Mononuclear cell (primary cell): ENCODE measurements around the gene ZNF263. TPM values are rescaled to one million over a fixed set of nuclear protein-coding genes. Genes with fewer than 3 reads are reported as not detected.
A peak's percentile ranks its signal among the peaks of the same experiment; 100 is the strongest.

Experiments
- H3K27me3 ChIP-seq: 2 replicates; pipeline ENCODE4 v1.6.0; 2011; ENCODE audit warnings: low read length, control low read depth; ENCODE audit not compliant: insufficient read depth
- H3K4me1 ChIP-seq: 2 replicates; pipeline ENCODE4 v1.5.1; 2011; ENCODE audit warnings: mild to moderate bottlenecking, low read length, control low read depth; ENCODE audit not compliant: insufficient read depth
- H3K4me3 ChIP-seq: 2 replicates; pipeline ENCODE4 v1.5.1; 2011; ENCODE audit warnings: mild to moderate bottlenecking, low read length, moderate library complexity
- H3K9me3 ChIP-seq: 2 replicates; pipeline ENCODE4 v1.5.1; 2011; ENCODE audit warnings: low read depth, mild to moderate bottlenecking, control low read depth, low read length
- total RNA-seq: library from RNA; depleted of rRNA; stranded (reverse); fragments of >200 nt; gene quantifications from one replicate; pipeline ENCODE4 v1.2.3, GENCODE V29; 2012

Gene ZNF263
- total RNA-seq: 49.7 TPM

- Histone ChIP-seq H3K4me1 (peaks cover 33% of the 10 kb centered on the region), H3K27me3 (no peaks in the 10 kb centered on the region), H3K9me3 (no peaks in the 10 kb centered on the region), H3K4me3 (peak within 1 kb of the TSS; percentile 74)
Measured at GRCh38 chr16:3282730-3283542, at the start of gene ZNF263. Gene ZNF263, plus strand, starts transcription at chr16:3283491. Its CDS starts 328 bp downstream, at chr16:3283819.

DNA sequence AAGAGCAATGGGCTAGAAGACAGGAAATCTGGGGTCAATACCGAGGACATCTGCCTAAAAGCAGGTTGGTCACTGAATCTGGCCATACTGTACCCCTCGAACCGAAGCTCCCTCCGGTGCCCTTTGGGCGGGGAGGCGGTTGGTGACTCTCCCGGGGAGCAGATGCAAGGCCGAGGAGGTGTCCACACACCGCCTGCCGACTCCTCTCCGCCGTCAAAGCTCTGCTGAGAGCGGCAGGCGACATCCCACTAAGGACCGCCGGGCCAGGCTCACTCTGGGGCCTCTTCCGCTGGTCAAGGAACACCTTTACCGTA is 48.8 kb upstream of the ZNF263 start:
- H3K27me3 ChIP-seq: no peaks in the 10 kb centered on the region
- H3K9me3 ChIP-seq: peaks cover 10% of the 10 kb centered on the region
- peaks cover 15% of the 10 kb centered on the region for H3K4me1 ChIP-seq
- H3K4me3 ChIP-seq: peak overlapping the region; percentile 66

- peaks cover 15% of the 10 kb centered on the region for H3K4me1 ChIP-seq
- H3K27me3 ChIP-seq: no peaks in the 10 kb centered on the region
- peaks cover 10% of the 10 kb centered on the region for H3K9me3 ChIP-seq
- peak within 1 kb of the TSS; percentile 66 for H3K4me3 ChIP-seq
Measured at GRCh38 chr16:3234857-3235561, 48.3 kb upstream of the ZNF263 start, which contains the start of gene ZNF200. Gene ZNF200, minus strand, starts transcription at chr16:3235158. Its CDS starts 1,403 bp downstream, at chr16:3233755.

- H3K4me1 ChIP-seq: peaks cover 15% of the 10 kb centered on the region
- H3K27me3 ChIP-seq: no peaks in the 10 kb centered on the region
- H3K9me3 ChIP-seq: peaks cover 2% of the 10 kb centered on the region
- no peak overlapping the region for H3K4me3 ChIP-seq
Measured at GRCh38 chr16:3235856-3236669, 47.2 kb upstream of the ZNF263 start.

DNA sequence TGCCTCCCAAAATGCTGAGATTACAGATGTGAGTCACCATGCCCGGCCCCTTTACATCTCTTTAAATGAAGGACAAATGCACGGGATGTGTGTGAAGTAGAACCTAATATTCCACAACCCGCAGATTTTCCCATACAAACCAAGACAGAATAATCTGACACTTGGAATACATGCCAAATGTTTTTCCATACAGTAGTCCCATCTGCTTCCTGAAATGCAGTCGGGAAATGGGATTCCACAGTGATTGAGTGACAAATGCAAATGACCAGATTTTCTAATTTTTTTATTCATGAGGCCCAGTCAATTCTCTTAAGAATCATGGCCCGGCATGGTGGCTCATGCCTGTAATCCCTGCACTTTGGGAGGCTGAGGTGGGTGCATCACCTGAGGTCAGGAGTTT is 41.5 kb upstream of the ZNF263 start:
- Histone ChIP-seq H3K4me3 (no peak overlapping the region), H3K4me1 (peaks cover 19% of the 10 kb centered on the region), H3K27me3 (no peaks in the 10 kb centered on the region), H3K9me3 (no peaks in the 10 kb centered on the region)

DNA sequence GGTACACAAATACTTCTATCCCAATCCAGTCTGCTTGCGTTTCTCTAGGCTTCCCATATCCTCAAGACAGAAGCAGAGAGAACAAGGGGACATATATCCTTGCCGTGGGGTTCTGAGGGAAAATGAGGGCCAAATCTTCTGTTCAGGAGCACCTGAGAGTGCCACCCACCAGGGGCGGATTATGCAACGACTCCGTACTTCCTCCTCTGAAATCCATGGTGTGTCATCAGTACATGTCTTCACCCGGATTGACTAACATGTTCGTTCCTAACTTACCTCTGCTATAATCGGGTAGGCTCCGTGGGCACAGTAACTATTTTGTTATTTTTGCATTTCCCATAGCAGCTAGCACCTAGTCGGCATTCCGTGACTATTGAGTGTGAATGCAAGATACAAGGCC is 40.6 kb upstream of the ZNF263 start:
- H3K27me3 ChIP-seq: no peaks in the 10 kb centered on the region

DNA sequence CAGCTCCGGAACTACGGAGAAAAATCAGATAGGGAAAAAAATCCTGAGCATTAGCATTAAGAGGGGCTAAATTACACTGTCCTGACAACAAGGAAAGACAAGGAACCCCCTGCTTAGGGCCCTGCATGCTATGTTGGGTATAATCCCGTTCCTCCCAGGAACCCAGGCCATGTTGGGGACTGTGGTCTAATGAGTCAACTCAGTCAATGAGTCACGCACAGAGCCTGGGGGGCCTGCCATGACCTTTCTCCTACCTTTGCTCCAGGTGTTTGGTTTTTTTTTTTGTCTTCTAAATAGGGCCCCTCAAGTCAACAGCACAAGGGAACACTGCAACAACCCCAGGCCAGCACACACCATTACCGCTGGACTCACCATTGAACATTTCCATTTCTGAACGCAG is 39.4 kb upstream of the ZNF263 start:
- no peaks in the 10 kb centered on the region for H3K9me3 ChIP-seq
- no peak overlapping the region for H3K4me3 ChIP-seq
- H3K4me1 ChIP-seq: peaks cover 19% of the 10 kb centered on the region
- H3K27me3 ChIP-seq: no peaks in the 10 kb centered on the region

More for the DNA sequence above, 40.6 kb upstream of the ZNF263 start:
- Histone ChIP-seq H3K9me3 (no peaks in the 10 kb centered on the region), H3K4me3 (no peak overlapping the region), H3K4me1 (peaks cover 19% of the 10 kb centered on the region)

GRCh38 chr16:3246002-3246401 is 37.3 kb upstream of the ZNF263 start:
- Histone ChIP-seq H3K4me1 (peaks cover 20% of the 10 kb centered on the region), H3K27me3 (no peaks in the 10 kb centered on the region), H3K4me3 (no peak overlapping the region), H3K9me3 (no peaks in the 10 kb centered on the region)

- no peak overlapping the region for H3K4me3 ChIP-seq
- H3K9me3 ChIP-seq: no peaks in the 10 kb centered on the region
- H3K27me3 ChIP-seq: no peaks in the 10 kb centered on the region
- peaks cover 29% of the 10 kb centered on the region for H3K4me1 ChIP-seq
Measured at GRCh38 chr16:3246876-3247275, 36.4 kb upstream of the ZNF263 start.

- no peaks in the 10 kb centered on the region for H3K9me3 ChIP-seq
- no peak overlapping the region for H3K4me3 ChIP-seq
- no peaks in the 10 kb centered on the region for H3K27me3 ChIP-seq
- H3K4me1 ChIP-seq: peaks cover 37% of the 10 kb centered on the region
Measured at GRCh38 chr16:3248596-3248995, 34.7 kb upstream of the ZNF263 start.

DNA sequence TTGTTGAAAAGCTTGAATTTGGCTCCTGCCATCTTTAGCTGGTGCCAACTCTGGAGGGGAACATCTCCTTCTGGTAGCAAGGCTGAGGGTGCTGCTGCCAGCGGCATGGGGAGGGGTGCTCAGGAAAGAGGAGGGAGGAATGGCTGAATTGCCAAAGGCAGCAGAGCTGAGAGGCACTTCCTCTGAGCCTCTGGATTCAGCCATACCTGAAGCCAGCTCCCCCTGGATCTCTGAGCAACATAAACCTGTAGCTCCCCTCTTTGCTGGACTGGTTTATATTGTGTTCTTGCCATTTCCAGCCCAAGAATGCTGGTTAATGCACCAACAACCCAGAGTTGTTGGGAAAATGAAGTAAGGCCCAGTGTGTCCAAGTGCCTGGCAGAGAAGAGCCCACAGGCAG is 34.3 kb upstream of the ZNF263 start:
- Histone ChIP-seq H3K27me3 (no peaks in the 10 kb centered on the region), H3K4me3 (no peak overlapping the region), H3K4me1 (peaks cover 37% of the 10 kb centered on the region)

DNA sequence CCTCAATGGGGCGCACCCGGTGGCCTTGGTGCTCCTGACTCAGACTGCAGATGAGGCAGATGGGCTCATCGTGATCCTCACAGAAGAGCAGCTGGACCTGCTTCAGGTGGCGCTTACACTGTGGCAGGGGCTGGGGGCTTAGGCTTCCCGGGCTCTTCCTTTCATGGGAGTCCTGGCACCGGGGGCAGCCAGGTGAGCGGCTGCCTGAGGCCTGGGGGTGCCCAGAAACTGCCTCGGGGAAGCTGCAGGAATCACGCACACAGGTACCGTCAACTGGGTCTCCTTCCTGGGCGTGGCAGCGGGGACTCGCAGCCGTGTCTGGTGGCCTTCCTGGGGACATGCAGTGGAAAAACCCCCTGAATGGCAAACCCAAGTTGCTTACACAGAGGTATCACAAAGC is 33.8 kb upstream of the ZNF263 start:
- H3K27me3 ChIP-seq: no peaks in the 10 kb centered on the region
- H3K4me3 ChIP-seq: no peak overlapping the region
- H3K4me1 ChIP-seq: peaks cover 37% of the 10 kb centered on the region
- H3K9me3 ChIP-seq: no peaks in the 10 kb centered on the region

More for the DNA sequence above, 34.3 kb upstream of the ZNF263 start:
- no peaks in the 10 kb centered on the region for H3K9me3 ChIP-seq

- H3K27me3 ChIP-seq: no peaks in the 10 kb centered on the region
- H3K4me3 ChIP-seq: no peak overlapping the region
- H3K4me1 ChIP-seq: peaks cover 56% of the 10 kb centered on the region
Measured at GRCh38 chr16:3252967-3253366, 30.3 kb upstream of the ZNF263 start.

GRCh38 chr16:3254309-3254708 is 29.0 kb upstream of the ZNF263 start:
- Histone ChIP-seq H3K4me3 (peak overlapping the region; percentile 57), H3K9me3 (no peaks in the 10 kb centered on the region), H3K4me1 (peaks cover 70% of the 10 kb centered on the region), H3K27me3 (no peaks in the 10 kb centered on the region)

More at GRCh38 chr16:3252967-3253366, 30.3 kb upstream of the ZNF263 start:
- H3K9me3 ChIP-seq: no peaks in the 10 kb centered on the region
